ENCODE results near the gene EHBP1L1. TPM values are rescaled to one million over a fixed set of nuclear protein-coding genes. Genes with fewer than 3 reads are reported as not detected.

EHBP1L1 gene
- polyA plus RNA-seq, 3 donors: 9.7 to 70.4 (median 48.5) TPM

GRCh38 chr11:65618763-65619162, 42.9 kb downstream of the EHBP1L1 start:
- H3K27ac ChIP-seq (ENCODE audit: low read depth, low read length): no peak overlapping the region
- 94 to 95% (median 94%) methylated on average over 14 of the region's 14 CpGs for WGBS, 3 donors

DNA sequence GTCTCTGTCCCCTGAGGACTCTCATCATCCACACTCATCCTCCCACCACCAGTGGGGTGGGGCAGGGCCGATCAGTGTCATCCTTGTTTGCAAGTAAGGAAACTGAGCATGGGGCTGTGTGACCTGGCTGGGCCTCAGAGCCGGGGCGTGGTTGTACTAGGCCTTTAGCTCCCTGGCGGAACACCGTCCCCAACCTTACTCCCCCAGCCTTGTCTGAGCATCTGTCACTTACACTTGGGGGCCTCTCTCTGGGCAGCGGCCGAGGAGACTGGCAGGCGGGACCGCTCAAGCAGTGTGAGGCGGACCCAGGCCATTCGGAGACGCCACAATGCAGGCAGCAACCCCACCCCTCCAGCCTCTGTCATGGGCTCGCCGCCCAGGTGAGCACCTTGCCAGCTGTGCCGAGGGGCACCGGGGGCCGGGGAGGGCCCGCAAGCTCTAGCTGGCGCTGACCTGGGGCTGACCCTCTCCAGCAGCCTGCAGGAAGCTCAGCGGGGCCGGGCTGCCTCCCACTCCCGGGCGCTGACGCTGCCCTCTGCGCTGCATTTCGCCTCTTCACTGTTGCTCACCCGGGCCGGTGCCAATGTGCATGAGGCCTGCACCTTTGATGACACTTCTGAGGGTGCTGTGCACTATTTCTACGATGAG, 43.6 kb downstream of the EHBP1L1 start:
- no peak overlapping the region for H3K27ac ChIP-seq (ENCODE audit: low read depth, low read length)
- 92 to 96% (median 94%) methylated on average over 26 to 29 of the region's 29 CpGs for WGBS, 3 donors

GRCh38 chr11:65620666-65621065, 44.8 kb downstream of the EHBP1L1 start:
- 91 to 95% (median 91%) methylated on average over 19 of the region's 19 CpGs for WGBS, 3 donors
- H3K27ac ChIP-seq (ENCODE audit: low read depth, low read length): no peak overlapping the region

DNA sequence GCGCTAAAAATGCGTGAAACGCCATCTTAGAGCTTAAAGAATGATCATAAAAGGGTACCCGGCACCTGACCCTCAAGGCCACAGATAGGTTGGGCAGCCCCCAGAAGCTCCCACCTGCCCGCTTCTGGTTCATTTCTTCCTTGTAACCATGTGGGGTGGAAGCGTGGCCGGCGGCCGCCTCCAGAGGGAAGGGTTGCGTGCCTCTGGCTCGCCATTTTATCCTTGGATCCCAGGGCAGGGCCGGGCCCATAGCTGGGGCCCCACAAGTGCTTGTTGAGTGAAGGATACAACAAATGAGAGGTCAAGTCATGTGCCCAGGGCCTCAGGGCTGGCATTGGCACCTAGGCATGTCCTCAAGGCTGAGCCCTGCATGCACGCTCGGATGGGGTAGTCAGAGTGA, 45.6 kb downstream of the EHBP1L1 start:
- H3K27ac ChIP-seq (ENCODE audit: low read depth, low read length): no peak overlapping the region
- WGBS, 3 donors: 93 to 98% (median 96%) methylated on average over 14 of the region's 14 CpGs

- H3K27ac ChIP-seq (ENCODE audit: low read depth, low read length): no peak overlapping the region
- WGBS, 3 donors: 94 to 95% (median 94%) methylated on average over 16 of the region's 16 CpGs
Observed at GRCh38 chr11:65622011-65622410, 46.2 kb downstream of the EHBP1L1 start.

DNA sequence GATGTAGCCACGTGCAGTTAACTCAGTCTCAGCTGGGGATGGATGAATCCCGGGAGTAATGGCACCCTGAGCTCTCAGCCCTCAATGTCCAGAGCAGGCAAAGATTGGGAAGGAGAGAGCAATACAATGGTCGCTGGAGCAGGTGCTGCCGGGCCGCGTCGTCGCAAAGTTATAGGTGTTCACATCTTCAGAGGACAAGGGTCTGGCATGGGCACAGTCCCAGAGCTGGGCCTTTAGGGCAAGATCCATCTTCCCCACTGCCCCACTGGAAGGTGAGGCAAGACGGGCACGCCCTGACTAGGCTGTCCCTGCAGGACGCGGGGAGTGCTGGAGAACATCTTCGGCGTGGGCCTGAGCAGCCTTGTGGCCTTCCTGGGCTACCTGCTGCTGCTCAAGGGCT, 47.3 kb downstream of the EHBP1L1 start:
- no peak overlapping the region for H3K27ac ChIP-seq (ENCODE audit: low read depth, low read length)
- WGBS, 3 donors: 91% methylated on average over 14 of the region's 14 CpGs

- H3K27ac ChIP-seq (ENCODE audit: low read depth, low read length): no peak overlapping the region
- WGBS, 3 donors: 91 to 93% (median 92%) methylated on average over 24 to 25 of the region's 25 CpGs
Observed at GRCh38 chr11:65623852-65624616, 48.2 kb downstream of the EHBP1L1 start.

DNA sequence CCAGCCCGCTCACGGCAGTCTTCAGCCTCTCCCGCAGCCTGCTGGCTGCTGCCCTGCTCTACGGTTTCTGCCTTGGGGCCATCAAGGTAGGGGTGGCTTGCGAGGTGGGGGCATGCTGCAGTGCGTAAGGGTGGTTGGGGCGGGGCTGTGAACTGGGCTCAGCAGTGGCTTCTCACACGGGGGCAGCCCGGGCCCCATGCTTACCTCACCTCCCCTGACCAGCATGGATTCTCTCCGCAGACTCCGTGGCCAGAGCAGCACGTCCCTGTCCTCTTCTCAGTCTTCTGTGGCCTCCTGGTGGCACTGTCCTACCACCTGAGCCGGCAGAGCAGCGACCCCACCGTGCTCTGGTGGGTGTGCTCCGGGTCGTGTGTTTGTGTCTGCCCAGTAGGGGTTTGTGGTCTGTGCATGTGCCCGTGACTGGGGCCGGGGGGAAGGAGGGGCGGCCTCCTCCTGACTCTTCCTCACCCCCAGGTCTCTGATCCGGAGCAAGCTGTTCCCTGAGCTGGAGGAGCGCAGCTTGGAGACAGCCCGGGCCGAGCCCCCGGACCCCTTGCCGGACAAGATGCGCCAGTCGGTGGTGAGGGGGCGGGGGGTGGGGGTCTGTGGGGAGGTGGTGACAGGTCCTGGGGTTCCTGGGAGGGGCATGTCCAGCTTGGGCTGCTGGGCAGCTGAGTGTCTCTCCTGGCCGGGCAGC, 49.2 kb downstream of the EHBP1L1 start:
- H3K27ac ChIP-seq (ENCODE audit: low read depth, low read length): no peak overlapping the region
- 84 to 88% (median 85%) methylated on average over 25 to 30 of the region's 30 CpGs for WGBS, 3 donors

GRCh38 chr11:65625628-65626342, 49.9 kb downstream of the EHBP1L1 start:
- WGBS, 3 donors: 68 to 70% (median 69%) methylated on average over 30 of the region's 30 CpGs
- H3K27ac ChIP-seq (ENCODE audit: low read depth, low read length): no peak overlapping the region

DNA sequence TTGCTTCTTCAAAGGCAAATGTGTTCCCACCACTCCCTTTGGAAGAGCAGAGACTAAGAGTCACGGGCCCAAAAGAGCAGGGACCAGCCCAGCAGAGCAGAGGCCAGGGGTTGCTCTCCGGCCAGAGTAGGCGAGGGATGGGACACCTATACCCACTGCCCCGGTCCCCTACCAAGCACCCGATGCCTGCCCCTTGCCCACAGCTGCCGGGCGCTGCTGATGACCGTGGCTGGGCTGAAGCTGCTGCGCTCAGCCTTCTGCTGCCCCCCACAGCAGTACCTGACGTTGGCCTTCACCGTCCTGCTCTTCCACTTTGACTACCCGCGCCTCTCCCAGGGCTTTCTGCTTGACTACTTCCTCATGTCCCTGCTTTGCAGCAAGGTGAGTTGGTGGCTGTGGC, 51.3 kb downstream of the EHBP1L1 start:
- 93 to 96% (median 95%) methylated on average over 12 to 13 of the region's 13 CpGs for WGBS, 3 donors
- no peak overlapping the region for H3K27ac ChIP-seq (ENCODE audit: low read depth, low read length)

GRCh38 chr11:65629579-65629978, 53.7 kb downstream of the EHBP1L1 start:
- 84 to 96% (median 94%) methylated on average over 14 of the region's 14 CpGs for WGBS, 3 donors
- no peak overlapping the region for H3K27ac ChIP-seq (ENCODE audit: low read depth, low read length)

GRCh38 chr11:65630215-65630614, 54.4 kb downstream of the EHBP1L1 start:
- WGBS, 3 donors: 53 to 85% (median 78%) methylated on average over 11 of the region's 11 CpGs
- H3K27ac ChIP-seq (ENCODE audit: low read depth, low read length): no peak overlapping the region

- H3K27ac ChIP-seq (ENCODE audit: low read depth, low read length): no peak overlapping the region
Observed at GRCh38 chr11:65633390-65634108, 57.7 kb downstream of the EHBP1L1 start.

DNA sequence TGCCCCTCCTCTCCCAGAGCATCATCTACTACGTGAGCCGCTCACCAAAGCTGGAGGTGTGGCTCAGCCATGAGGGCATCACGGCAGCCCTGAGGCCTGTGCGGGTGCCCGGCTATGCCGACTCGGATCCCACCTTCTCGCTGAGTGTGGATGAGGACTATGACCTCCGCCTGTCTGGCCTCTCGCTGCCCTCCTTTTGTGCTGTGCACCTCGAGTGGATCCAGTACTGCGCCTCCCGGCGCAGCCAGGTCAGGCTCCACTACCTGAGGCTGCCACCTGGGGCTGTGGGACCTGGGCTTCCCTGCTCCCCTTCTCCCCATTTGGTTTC, 58.2 kb downstream of the EHBP1L1 start:
- WGBS, 3 donors: 86 to 95% (median 87%) methylated on average over 11 to 14 of the region's 14 CpGs
- H3K27ac ChIP-seq (ENCODE audit: low read depth, low read length): no peak overlapping the region

More at GRCh38 chr11:65633390-65634108, 57.7 kb downstream of the EHBP1L1 start:
- 70 to 80% (median 74%) methylated on average over 19 to 20 of the region's 20 CpGs for WGBS, 3 donors

GRCh38 chr11:65634440-65634839, 58.6 kb downstream of the EHBP1L1 start:
- WGBS, 3 donors: 85 to 96% (median 86%) methylated on average over 11 of the region's 11 CpGs
- H3K27ac ChIP-seq (ENCODE audit: low read depth, low read length): no peak overlapping the region

DNA sequence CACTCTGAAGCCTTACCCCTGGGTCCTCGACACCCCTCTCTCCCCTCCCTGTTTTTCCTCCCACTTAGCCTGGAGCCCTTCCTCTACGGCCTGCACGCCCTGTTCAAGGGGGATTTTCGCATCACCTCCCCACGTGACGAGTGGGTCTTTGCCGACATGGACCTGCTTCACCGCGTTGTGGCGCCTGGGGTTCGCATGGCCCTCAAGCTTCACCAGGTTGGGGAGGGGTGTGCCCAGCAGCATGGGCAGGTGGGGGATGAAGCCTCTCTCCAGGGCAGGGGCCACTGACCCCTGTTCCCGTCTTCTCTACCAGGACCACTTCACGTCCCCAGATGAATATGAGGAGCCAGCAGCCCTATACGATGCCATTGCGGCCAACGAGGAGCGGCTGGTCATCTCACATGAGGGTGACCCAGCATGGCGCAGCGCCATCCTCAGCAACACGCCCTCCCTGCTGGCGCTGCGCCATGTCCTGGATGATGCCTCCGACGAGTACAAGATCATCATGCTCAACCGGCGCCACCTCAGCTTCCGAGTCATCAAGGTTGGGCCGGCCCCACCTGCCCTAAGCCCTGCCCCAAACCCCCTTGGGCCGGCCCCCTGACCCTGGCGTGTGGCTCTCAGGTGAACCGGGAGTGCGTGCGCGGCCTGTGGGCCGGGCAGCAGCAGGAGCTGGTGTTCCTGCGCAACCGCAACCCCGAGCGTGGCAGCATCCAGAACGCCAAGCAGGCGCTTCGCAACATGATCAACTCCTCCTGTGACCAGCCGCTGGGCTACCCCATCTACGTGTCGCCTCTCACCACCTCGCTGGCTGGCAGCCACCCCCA, 59.3 kb downstream of the EHBP1L1 start:
- WGBS, 3 donors: 93 to 95% (median 94%) methylated on average over 46 of the region's 46 CpGs
- no peak overlapping the region for H3K27ac ChIP-seq (ENCODE audit: low read depth, low read length)

Data from adipose tissue (tissue), 3 donors.